NCI-H446 treated with DMSO at 0.1 percent for 48 hours (cell line): ENCODE results near the gene NMT2.

Source experiments
- DNase-seq: peaks from one replicate; lab custom pipeline; 2025; lab: John Stamatoyannopoulos, UW

NMT2 gene

GRCh38 chr10:15181576-15182156, 13.2 kb upstream of the NMT2 start:
- no peak for DNase-seq

GRCh38 chr10:15180736-15181135, 12.2 kb upstream of the NMT2 start:
- DNase-seq: no peak

GRCh38 chr10:15176269-15176668, 7.8 kb upstream of the NMT2 start:
- no peak for DNase-seq

GRCh38 chr10:15175587-15175986, 7.1 kb upstream of the NMT2 start:
- DNase-seq: no peak

- DNase-seq: no peak
Observed at GRCh38 chr10:15172306-15172840, 3.9 kb upstream of the NMT2 start.

GRCh38 chr10:15169555-15170401, 1.3 kb upstream of the NMT2 start:
- DNase-seq: no peak

- DNase-seq: peak; percentile 72
Observed at GRCh38 chr10:15168786-15169554, 477 bp upstream of the NMT2 start.

- no peak for DNase-seq
Observed at GRCh38 chr10:15167411-15168290, 842 bp downstream of the NMT2 start.

GRCh38 chr10:15166325-15166724, 2.2 kb downstream of the NMT2 start:
- DNase-seq: no peak

GRCh38 chr10:15163253-15163828, 5.2 kb downstream of the NMT2 start:
- DNase-seq: no peak

GRCh38 chr10:15158972-15159371, 9.5 kb downstream of the NMT2 start:
- no peak for DNase-seq

- DNase-seq: no peak
Observed at GRCh38 chr10:15158448-15158847, 10.0 kb downstream of the NMT2 start.

GRCh38 chr10:15155978-15156656, 12.4 kb downstream of the NMT2 start:
- no peak for DNase-seq

- no peak for DNase-seq
Observed at GRCh38 chr10:15152556-15152955, 15.9 kb downstream of the NMT2 start.

GRCh38 chr10:15150563-15150962, 17.9 kb downstream of the NMT2 start:
- DNase-seq: no peak

- no peak for DNase-seq
Observed at GRCh38 chr10:15149042-15149771, 19.3 kb downstream of the NMT2 start.

GRCh38 chr10:15147594-15148392, 20.7 kb downstream of the NMT2 start:
- no peak for DNase-seq

- DNase-seq: no peak
Observed at GRCh38 chr10:15146366-15146765, 22.1 kb downstream of the NMT2 start.

- no peak for DNase-seq
Observed at GRCh38 chr10:15144788-15145187, 23.7 kb downstream of the NMT2 start.
